ENCODE data around the gene SLC22A23. TPM values are rescaled to one million over a fixed set of nuclear protein-coding genes. Genes with fewer than 3 reads are reported as not detected.

SLC22A23 gene
- total and polyA plus RNA-seq, 7 donors = 8.1 to 18.7 (median 12.0) TPM

- peaks cover 0 to 8% (median 0%) of the 10 kb centered on the region in 4 donors for H3K4me1 ChIP-seq
- peaks cover 0 to 54% (median 8%) of the 10 kb centered on the region in 4 donors for H3K36me3 ChIP-seq
- no peak overlapping the region for H3K4me3 ChIP-seq
- WGBS, 2 donors = 84 to 87% methylated on average over 9 of the region's 9 CpGs
- no peak for DNase-seq
- no peaks in the 10 kb centered on the region for H3K9me3 ChIP-seq
- H3K27ac ChIP-seq = no peak overlapping the region
- TF ChIP-seq EP300 (IDR thresholded peaks at IDR 0.05) = no peak
- H3K27me3 ChIP-seq = no peaks in the 10 kb centered on the region
- intact Hi-C loops (cut with DNase I) = no loop called here
Observed at GRCh38 chr6:3273707-3274521, 182.9 kb downstream of the SLC22A23 start.

- 92 to 94% methylated on average over 32 of the region's 32 CpGs for WGBS, 2 donors
- no peak for DNase-seq
Observed at GRCh38 chr6:3272911-3273547, 183.8 kb downstream of the SLC22A23 start.

GRCh38 chr6:3271756-3272155, 185.1 kb downstream of the SLC22A23 start:
- H3K4me3 ChIP-seq = no peak overlapping the region
- no peaks in the 10 kb centered on the region for H3K9me3 ChIP-seq
- no peak overlapping the region for H3K27ac ChIP-seq
- TF ChIP-seq EP300 (IDR thresholded peaks at IDR 0.05) = no peak
- no peak for TF ChIP-seq CTCF (IDR thresholded peaks at IDR 0.05)
- TF ChIP-seq POLR2A (IDR thresholded peaks at IDR 0.05) = no peak
- no peak for TF ChIP-seq POLR2AphosphoS5 (IDR thresholded peaks at IDR 0.05)
- H3K27me3 ChIP-seq = no peaks in the 10 kb centered on the region
- intact Hi-C loops (cut with DNase I) = no loop called here
- peaks cover 0 to 8% (median 0%) of the 10 kb centered on the region in 4 donors for H3K4me1 ChIP-seq
- peaks cover 0 to 64% (median 8%) of the 10 kb centered on the region in 4 donors for H3K36me3 ChIP-seq
- no peak for DNase-seq
- 88 to 91% methylated on average over 13 of the region's 13 CpGs for WGBS, 2 donors

More at GRCh38 chr6:3272911-3273547, 183.8 kb downstream of the SLC22A23 start:
- peaks cover 0 to 8% (median 0%) of the 10 kb centered on the region in 4 donors for H3K4me1 ChIP-seq
- H3K27me3 ChIP-seq = no peaks in the 10 kb centered on the region
- intact Hi-C loops (cut with DNase I) = no loop called here
- no peak overlapping the region for H3K4me3 ChIP-seq
- no peaks in the 10 kb centered on the region for H3K9me3 ChIP-seq
- no peak overlapping the region for H3K27ac ChIP-seq
- no peak for TF ChIP-seq POLR2AphosphoS5 (IDR thresholded peaks at IDR 0.05)
- TF ChIP-seq POLR2A (IDR thresholded peaks at IDR 0.05) = no peak
- no peak for TF ChIP-seq CTCF (IDR thresholded peaks at IDR 0.05)
- TF ChIP-seq EP300 (IDR thresholded peaks at IDR 0.05) = no peak
- H3K36me3 ChIP-seq = peaks cover 0 to 63% (median 8%) of the 10 kb centered on the region in 4 donors

GRCh38 chr6:3270258-3270657, 186.6 kb downstream of the SLC22A23 start:
- no peak overlapping the region for H3K4me3 ChIP-seq
- TF ChIP-seq CTCF (IDR thresholded peaks at IDR 0.05) = no peak
- TF ChIP-seq EP300 (IDR thresholded peaks at IDR 0.05) = no peak
- TF ChIP-seq POLR2A (IDR thresholded peaks at IDR 0.05) = no peak
- no peak for TF ChIP-seq POLR2AphosphoS5 (IDR thresholded peaks at IDR 0.05)
- no peak overlapping the region for H3K27ac ChIP-seq
- no peaks in the 10 kb centered on the region for H3K9me3 ChIP-seq
- H3K4me1 ChIP-seq = peaks cover 0 to 19% (median 4%) of the 10 kb centered on the region in 4 donors
- H3K27me3 ChIP-seq = no peaks in the 10 kb centered on the region
- 32 to 70% methylated on average over 15 of the region's 15 CpGs for WGBS, 2 donors
- DNase-seq = no peak
- intact Hi-C loops (cut with DNase I) = no loop called here
- H3K36me3 ChIP-seq = peaks cover 0 to 60% (median 8%) of the 10 kb centered on the region in 4 donors

GRCh38 chr6:3269281-3269975, 187.4 kb downstream of the SLC22A23 start:
- intact Hi-C loops (cut with DNase I) = no loop called here
- no peaks in the 10 kb centered on the region for H3K9me3 ChIP-seq
- WGBS, 2 donors = 76 to 85% methylated on average over 27 of the region's 27 CpGs

More at GRCh38 chr6:3269281-3269975, 187.4 kb downstream of the SLC22A23 start:
- no peak overlapping the region for H3K27ac ChIP-seq
- peaks cover 0 to 57% (median 8%) of the 10 kb centered on the region in 4 donors for H3K36me3 ChIP-seq
- H3K4me3 ChIP-seq = no peak overlapping the region
- H3K4me1 ChIP-seq = peaks cover 0 to 21% (median 7%) of the 10 kb centered on the region in 4 donors
- DNase-seq = no peak
- TF ChIP-seq POLR2A (IDR thresholded peaks at IDR 0.05) (no peak), CTCF (IDR thresholded peaks at IDR 0.05) (no peak), EP300 (IDR thresholded peaks at IDR 0.05) (no peak), POLR2AphosphoS5 (IDR thresholded peaks at IDR 0.05) (no peak)
- H3K27me3 ChIP-seq = no peaks in the 10 kb centered on the region

All from sigmoid colon (tissue), 7 donors.